HG02885 (cell line): ENCODE data around the gene THTPA.

Experiments
- ATAC-seq: cut with Tn5 transposase; IDR thresholded peaks from one replicate; pipeline ENCODE4 v1.9.1; 2021; ENCODE audit warnings: mild to moderate bottlenecking; ENCODE audit not compliant: unreplicated experiment, poor library complexity

THTPA gene

GRCh38 chr14:23565626-23566025 lies 9.6 kb downstream of the THTPA start:
- ATAC-seq, result no peak

GRCh38 chr14:23566112-23566777 lies 10.2 kb downstream of the THTPA start:
- ATAC-seq, result no peak

GRCh38 chr14:23566778-23567185 lies 10.7 kb downstream of the THTPA start:
- peak; percentile 7 for ATAC-seq

GRCh38 chr14:23567186-23568020 lies 11.3 kb downstream of the THTPA start, which contains the start of gene AP1G2:
TSS of gene AP1G2 (minus strand) at chr14:23567791. CDS start at chr14:23567314, 477 bp downstream.
- peak; percentile 94 for ATAC-seq

- ATAC-seq, result no peak
These were observed 12.0 kb downstream of the THTPA start for GRCh38 chr14:23568021-23568599.

GRCh38 chr14:23568600-23569331 lies 12.7 kb downstream of the THTPA start:
- no peak for ATAC-seq

GRCh38 chr14:23569443-23570151 lies 13.5 kb downstream of the THTPA start:
- no peak for ATAC-seq

- no peak for ATAC-seq
These were observed 14.9 kb downstream of the THTPA start for GRCh38 chr14:23570806-23571483.

GRCh38 chr14:23571701-23572523 lies 15.8 kb downstream of the THTPA start:
- ATAC-seq, result no peak

- ATAC-seq, result no peak
These were observed 16.4 kb downstream of the THTPA start for GRCh38 chr14:23572524-23572828.

- no peak for ATAC-seq
These were observed 16.8 kb downstream of the THTPA start for GRCh38 chr14:23572836-23573235.

- no peak for ATAC-seq
These were observed 17.4 kb downstream of the THTPA start for GRCh38 chr14:23573384-23574015.

- no peak for ATAC-seq
These were observed 21.1 kb downstream of the THTPA start for GRCh38 chr14:23577004-23577681.

GRCh38 chr14:23577710-23578392 lies 21.8 kb downstream of the THTPA start:
- no peak for ATAC-seq

- ATAC-seq, result no peak
These were observed 22.7 kb downstream of the THTPA start, which contains the start of gene JPH4 for GRCh38 chr14:23578560-23579310. TSS of gene JPH4 (minus strand) at chr14:23578790. CDS start at chr14:23577453, 1,337 bp downstream.

GRCh38 chr14:23579311-23579630 lies 23.2 kb downstream of the THTPA start:
- ATAC-seq, result no peak

- ATAC-seq, result no peak
These were observed 23.7 kb downstream of the THTPA start for GRCh38 chr14:23579739-23580138.
